AG04450 (cell line): ENCODE results near the gene NF2. TPM values are rescaled to one million over a fixed set of nuclear protein-coding genes. Genes with fewer than 3 reads are reported as not detected.

Source experiments
- CTCF ChIA-PET: fragments of 300-600, 350-600 bp; formaldehyde crosslinking; extraction: SDS; loops from one replicate; lab custom pipeline; 2022; ENCODE audit warnings: antibody characterized with exemption, inconsistent platforms; lab: Charles Lee
- POLR2A ChIA-PET: fragments of 350-600 bp; formaldehyde crosslinking; extraction: SDS; loops from one replicate; lab custom pipeline; 2021; ENCODE audit warnings: antibody characterized with exemption, inconsistent platforms; lab: Yijun Ruan, JAX
- DNase-seq: peaks from one replicate; pipeline ENCODE4 v3.0.0-alpha.2; 2011; ENCODE audit warnings: low read depth, low spot score
- H3K27ac ChIP-seq: one replicate; pipeline ENCODE4 v1.5.1; 2012; ENCODE audit warnings: low read depth, low read length, control low read depth
- H3K27me3 ChIP-seq: one replicate; pipeline ENCODE4 v1.6.0; 2012; ENCODE audit warnings: low read length; ENCODE audit not compliant: control insufficient read depth, insufficient read depth
- H3K4me3 ChIP-seq: 2 replicates; pipeline ENCODE4 v1.5.1; 2011; ENCODE audit warnings: mild to moderate bottlenecking, low read depth, low read length, control low read depth
- H3K9me3 ChIP-seq: 2 replicates; pipeline ENCODE4 v1.5.1; 2012; ENCODE audit warnings: low read length; ENCODE audit not compliant: control insufficient read depth, insufficient read depth
- polyA plus RNA-seq: library from polyadenylated mRNA; depleted of rRNA; stranded (reverse); fragments of >200 nt; gene quantifications from 2 replicates; pipeline ENCODE4 v1.2.3, GENCODE V29; 2011
- TF ChIP-seq, protein P1 (sequence below): IDR thresholded peaks from 2 replicates; pipeline ENCODE4 v1.5.1; 2011; ENCODE audit warnings: low read depth, low read length, control low read depth, inconsistent platforms

Gene NF2
- polyA plus RNA-seq, 1 experiment, result 57.6 TPM

GRCh38 chr22:29606320-29606719, 2.9 kb downstream of the NF2 start:
- ChIA-PET CTCF (interaction anchor here (0.5 to 2.1 kb wide), 2 partner anchors 17 to 20 kb away, joined by 5 to 13 read pairs; no protein-coding TSS in a partner anchor), POLR2A (interaction anchor here (1.3 kb wide), 1 partner anchor 20 kb away, joined by 4 read pairs; no protein-coding TSS in a partner anchor)
- no peak for DNase-seq
- H3K27me3 ChIP-seq, result no peaks in the 10 kb centered on the region
- no peak overlapping the region for H3K27ac ChIP-seq
- H3K4me3 ChIP-seq, result no peak overlapping the region
- TF ChIP-seq, protein P1, sequence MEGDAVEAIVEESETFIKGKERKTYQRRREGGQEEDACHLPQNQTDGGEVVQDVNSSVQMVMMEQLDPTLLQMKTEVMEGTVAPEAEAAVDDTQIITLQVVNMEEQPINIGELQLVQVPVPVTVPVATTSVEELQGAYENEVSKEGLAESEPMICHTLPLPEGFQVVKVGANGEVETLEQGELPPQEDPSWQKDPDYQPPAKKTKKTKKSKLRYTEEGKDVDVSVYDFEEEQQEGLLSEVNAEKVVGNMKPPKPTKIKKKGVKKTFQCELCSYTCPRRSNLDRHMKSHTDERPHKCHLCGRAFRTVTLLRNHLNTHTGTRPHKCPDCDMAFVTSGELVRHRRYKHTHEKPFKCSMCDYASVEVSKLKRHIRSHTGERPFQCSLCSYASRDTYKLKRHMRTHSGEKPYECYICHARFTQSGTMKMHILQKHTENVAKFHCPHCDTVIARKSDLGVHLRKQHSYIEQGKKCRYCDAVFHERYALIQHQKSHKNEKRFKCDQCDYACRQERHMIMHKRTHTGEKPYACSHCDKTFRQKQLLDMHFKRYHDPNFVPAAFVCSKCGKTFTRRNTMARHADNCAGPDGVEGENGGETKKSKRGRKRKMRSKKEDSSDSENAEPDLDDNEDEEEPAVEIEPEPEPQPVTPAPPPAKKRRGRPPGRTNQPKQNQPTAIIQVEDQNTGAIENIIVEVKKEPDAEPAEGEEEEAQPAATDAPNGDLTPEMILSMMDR, result no peak
- H3K9me3 ChIP-seq, result peaks cover 11% of the 10 kb centered on the region

GRCh38 chr22:29607426-29607825, 4.0 kb downstream of the NF2 start:
- Histone ChIP-seq H3K27me3 (no peaks in the 10 kb centered on the region), H3K9me3 (peaks cover 12% of the 10 kb centered on the region), H3K4me3 (no peak overlapping the region), H3K27ac (no peak overlapping the region)
- ChIA-PET POLR2A (no interaction called here), CTCF (interaction anchor here (2.1 kb wide), 1 partner anchor 19 kb away, joined by 13 read pairs; no protein-coding TSS in a partner anchor)
- TF ChIP-seq, protein P1, result no peak
- no peak for DNase-seq

GRCh38 chr22:29609139-29609538, 5.7 kb downstream of the NF2 start:
- no peak for DNase-seq
- POLR2A ChIA-PET, result no interaction called here

GRCh38 chr22:29610780-29611179, 7.3 kb downstream of the NF2 start:
- peaks cover 12% of the 10 kb centered on the region for H3K9me3 ChIP-seq
- CTCF ChIA-PET, result interaction anchor here (2.2 kb wide), 1 partner anchor 15 kb away, joined by 11 read pairs; no protein-coding TSS in a partner anchor
- POLR2A ChIA-PET, result no interaction called here
- H3K27ac ChIP-seq, result no peak overlapping the region
- no peak overlapping the region for H3K4me3 ChIP-seq
- DNase-seq, result no peak
- TF ChIP-seq, protein P1, result no peak
- H3K27me3 ChIP-seq, result no peaks in the 10 kb centered on the region

More at GRCh38 chr22:29609139-29609538, 5.7 kb downstream of the NF2 start:
- CTCF ChIA-PET, result interaction anchor here (0.6 to 1.2 kb wide), 2 partner anchors 16 to 61 kb away, joined by 3 to 4 read pairs; no protein-coding TSS in a partner anchor
- Histone ChIP-seq H3K27me3 (no peaks in the 10 kb centered on the region), H3K4me3 (no peak overlapping the region), H3K27ac (no peak overlapping the region), H3K9me3 (peaks cover 12% of the 10 kb centered on the region)
- TF ChIP-seq, protein P1, result peak; percentile 29; the same call in 1 of the 2 replicates

DNA sequence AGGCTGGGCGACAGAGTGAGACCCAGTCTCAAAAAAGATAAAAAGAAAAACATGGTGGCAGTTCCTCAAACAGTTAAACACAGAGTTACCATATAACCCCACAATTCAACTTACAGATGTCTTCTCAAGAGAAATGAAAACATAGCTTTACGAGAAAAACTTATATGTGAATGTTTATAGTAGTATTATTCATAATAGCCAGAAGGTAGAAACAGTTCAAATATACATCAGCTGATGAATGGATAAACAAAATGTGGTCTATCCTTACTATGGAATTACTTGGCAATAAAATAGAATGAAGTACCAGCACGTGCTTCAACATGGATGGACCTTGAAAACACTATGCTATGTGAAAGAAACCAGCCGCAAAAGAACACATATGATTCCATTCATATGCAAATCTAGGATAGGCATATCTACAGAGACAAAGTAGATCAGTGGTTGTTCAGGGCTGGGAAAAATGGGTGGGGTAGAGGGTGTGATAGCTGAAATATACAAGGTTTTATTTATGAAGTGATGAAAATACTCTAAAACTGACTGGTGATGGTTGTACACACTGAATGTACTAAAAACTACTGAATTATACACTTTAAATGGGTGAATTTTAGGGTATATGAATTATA, 12.4 kb downstream of the NF2 start:
- DNase-seq, result no peak
- TF ChIP-seq, protein P1, result no peak
- peak overlapping the region; percentile 55 for H3K27ac ChIP-seq
- no peak overlapping the region for H3K4me3 ChIP-seq
- POLR2A ChIA-PET, result interaction anchor here (0.7 to 1.4 kb wide), 3 partner anchors 10 to 386 kb away, joined by 4 to 6 read pairs (median 6); no protein-coding TSS in a partner anchor
- CTCF ChIA-PET, result interaction anchor here (0.5 to 2.3 kb wide), 2 partner anchors 10 to 12 kb away, joined by 4 to 14 read pairs; no protein-coding TSS in a partner anchor
- no peaks in the 10 kb centered on the region for H3K27me3 ChIP-seq
- H3K9me3 ChIP-seq, result peaks cover 4% of the 10 kb centered on the region
